AG04450 (cell line): ENCODE data around the gene ZBTB22. TPM values are rescaled to one million over a fixed set of nuclear protein-coding genes. Genes with fewer than 3 reads are reported as not detected.

Source experiments
- CTCF ChIA-PET: fragments of 300-600, 350-600 bp; formaldehyde crosslinking; extraction: SDS; loops from one replicate; lab custom pipeline; 2022; ENCODE audit warnings: antibody characterized with exemption, inconsistent platforms; lab: Charles Lee
- POLR2A ChIA-PET: fragments of 350-600 bp; formaldehyde crosslinking; extraction: SDS; loops from one replicate; lab custom pipeline; 2021; ENCODE audit warnings: antibody characterized with exemption, inconsistent platforms; lab: Yijun Ruan, JAX
- DNase-seq: peaks from one replicate; pipeline ENCODE4 v3.0.0-alpha.2; 2011; ENCODE audit warnings: low read depth, low spot score
- H3K27ac ChIP-seq: one replicate; pipeline ENCODE4 v1.5.1; 2012; ENCODE audit warnings: low read depth, low read length, control low read depth
- H3K27me3 ChIP-seq: one replicate; pipeline ENCODE4 v1.6.0; 2012; ENCODE audit warnings: low read length; ENCODE audit not compliant: control insufficient read depth, insufficient read depth
- H3K4me3 ChIP-seq: 2 replicates; pipeline ENCODE4 v1.5.1; 2011; ENCODE audit warnings: mild to moderate bottlenecking, low read depth, low read length, control low read depth
- H3K9me3 ChIP-seq: 2 replicates; pipeline ENCODE4 v1.5.1; 2012; ENCODE audit warnings: low read length; ENCODE audit not compliant: control insufficient read depth, insufficient read depth
- polyA plus RNA-seq: library from polyadenylated mRNA; depleted of rRNA; stranded (reverse); fragments of >200 nt; gene quantifications from 2 replicates; pipeline ENCODE4 v1.2.3, GENCODE V29; 2011
- TF ChIP-seq, protein P1 (sequence below): IDR thresholded peaks from 2 replicates; pipeline ENCODE4 v1.5.1; 2011; ENCODE audit warnings: low read depth, low read length, control low read depth, inconsistent platforms

ZBTB22 gene
- polyA plus RNA-seq, 1 experiment, result 8.4 TPM

GRCh38 chr6:33299237-33299944, 18.2 kb downstream of the ZBTB22 start:
- DNase-seq, result peak; percentile 77
- H3K27ac ChIP-seq, result peak overlapping the region; percentile 98
- CTCF ChIA-PET, result interaction anchor here (0.8 to 1.7 kb wide), 8 partner anchors 9 to 104 kb away, joined by 3 to 14 read pairs (median 5); partner anchors contain the start of genes PFDN6, TAPBP, WDR46 and ZBTB22
- no peaks in the 10 kb centered on the region for H3K27me3 ChIP-seq
- no peaks in the 10 kb centered on the region; the same call in 1 of the 2 replicates for H3K9me3 ChIP-seq
- H3K4me3 ChIP-seq, result peak overlapping the region; percentile 91
- TF ChIP-seq, protein P1, sequence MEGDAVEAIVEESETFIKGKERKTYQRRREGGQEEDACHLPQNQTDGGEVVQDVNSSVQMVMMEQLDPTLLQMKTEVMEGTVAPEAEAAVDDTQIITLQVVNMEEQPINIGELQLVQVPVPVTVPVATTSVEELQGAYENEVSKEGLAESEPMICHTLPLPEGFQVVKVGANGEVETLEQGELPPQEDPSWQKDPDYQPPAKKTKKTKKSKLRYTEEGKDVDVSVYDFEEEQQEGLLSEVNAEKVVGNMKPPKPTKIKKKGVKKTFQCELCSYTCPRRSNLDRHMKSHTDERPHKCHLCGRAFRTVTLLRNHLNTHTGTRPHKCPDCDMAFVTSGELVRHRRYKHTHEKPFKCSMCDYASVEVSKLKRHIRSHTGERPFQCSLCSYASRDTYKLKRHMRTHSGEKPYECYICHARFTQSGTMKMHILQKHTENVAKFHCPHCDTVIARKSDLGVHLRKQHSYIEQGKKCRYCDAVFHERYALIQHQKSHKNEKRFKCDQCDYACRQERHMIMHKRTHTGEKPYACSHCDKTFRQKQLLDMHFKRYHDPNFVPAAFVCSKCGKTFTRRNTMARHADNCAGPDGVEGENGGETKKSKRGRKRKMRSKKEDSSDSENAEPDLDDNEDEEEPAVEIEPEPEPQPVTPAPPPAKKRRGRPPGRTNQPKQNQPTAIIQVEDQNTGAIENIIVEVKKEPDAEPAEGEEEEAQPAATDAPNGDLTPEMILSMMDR, result peak; percentile 79
- POLR2A ChIA-PET, result interaction anchor here (0.6 to 2.6 kb wide), 12 partner anchors 9 to 328 kb away, joined by 3 to 14 read pairs (median 4); partner anchors contain the start of genes B3GALT4, PFDN6, RPS18 and TAPBP

DNA sequence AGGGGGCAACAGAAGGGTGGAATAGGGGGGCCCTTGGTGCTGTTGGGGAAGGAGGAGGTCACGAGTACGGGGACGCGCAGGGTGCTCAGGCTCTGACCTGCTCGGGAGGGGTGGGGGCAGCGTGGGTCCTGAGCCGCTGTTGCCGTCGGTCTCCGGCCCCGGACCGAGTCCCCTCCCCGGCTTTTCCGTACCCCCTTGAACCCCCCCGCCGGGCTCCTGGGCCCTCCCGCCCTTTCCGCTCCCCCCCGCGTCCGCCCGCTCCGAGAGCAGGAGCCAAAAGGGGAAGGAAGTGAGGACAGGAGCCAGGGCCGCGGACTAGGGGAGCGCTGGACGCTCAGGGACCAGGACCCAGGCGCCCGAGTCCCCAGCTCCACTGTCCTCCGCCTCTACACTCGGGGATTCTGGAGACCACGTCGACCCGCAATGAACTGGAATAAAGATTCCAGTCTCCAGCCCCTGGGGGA, 18.7 kb downstream of the ZBTB22 start, which contains the start of gene RGL2:
RGL2 (minus strand) TSS at position 170 of the 464 bp plus-strand sequence. CDS start 332 bp downstream, outside the sequence.
- DNase-seq, result no peak
- peak within 1 kb of the TSS; percentile 91 for H3K4me3 ChIP-seq
- TF ChIP-seq, protein P1, result no peak
- ChIA-PET POLR2A (interaction anchor here (0.8 to 2.6 kb wide), 9 partner anchors 8 to 50 kb away, joined by 3 to 14 read pairs (median 4); partner anchors contain the start of genes B3GALT4, PFDN6, TAPBP and WDR46), CTCF (interaction anchor here (0.8 to 1.7 kb wide), 7 partner anchors 9 to 105 kb away, joined by 3 to 14 read pairs (median 5); partner anchors contain the start of genes PFDN6, TAPBP, WDR46 and ZBTB22)
- H3K9me3 ChIP-seq, result no peaks in the 10 kb centered on the region; the same call in 1 of the 2 replicates
- no peaks in the 10 kb centered on the region for H3K27me3 ChIP-seq
- peak within 1 kb of the TSS; percentile 98 for H3K27ac ChIP-seq

GRCh38 chr6:33297956-33298772, 19.4 kb downstream of the ZBTB22 start:
- TF ChIP-seq, protein P1, result no peak
- POLR2A ChIA-PET, result interaction anchor here (1.0 to 2.6 kb wide), 4 partner anchors 9 to 21 kb away, joined by 3 to 11 read pairs (median 8); partner anchors contain the start of genes PFDN6, WDR46 and ZBTB22
- H3K4me3 ChIP-seq, result peak overlapping the region; percentile 91
- H3K9me3 ChIP-seq, result no peaks in the 10 kb centered on the region; the same call in 1 of the 2 replicates
- CTCF ChIA-PET, result interaction anchor here (1.4 to 1.7 kb wide), 2 partner anchors 14 to 50 kb away, joined by 3 to 14 read pairs; partner anchors contain the start of gene TAPBP
- no peaks in the 10 kb centered on the region for H3K27me3 ChIP-seq
- no peak for DNase-seq
- H3K27ac ChIP-seq, result peak overlapping the region; percentile 68

- POLR2A ChIA-PET, result interaction anchor here (0.6 to 2.6 kb wide), 3 partner anchors 8 to 29 kb away, joined by 3 to 11 read pairs (median 5); partner anchors contain the start of genes PFDN6 and WDR46
- no peak for DNase-seq
These were observed 20.1 kb downstream of the ZBTB22 start for GRCh38 chr6:33297406-33297955.

More at GRCh38 chr6:33297406-33297955, 20.1 kb downstream of the ZBTB22 start:
- Histone ChIP-seq H3K27ac (no peak overlapping the region), H3K4me3 (peak overlapping the region; percentile 91), H3K27me3 (no peaks in the 10 kb centered on the region), H3K9me3 (no peaks in the 10 kb centered on the region; the same call in 1 of the 2 replicates)
- CTCF ChIA-PET, result interaction anchor here (0.6 to 1.4 kb wide), 2 partner anchors 49 to 88 kb away, joined by 3 read pairs; no protein-coding TSS in a partner anchor
- TF ChIP-seq, protein P1, result no peak
